ENCODE results near the gene ZFYVE9. TPM values are rescaled to one million over a fixed set of nuclear protein-coding genes. Genes with fewer than 3 reads are reported as not detected.
"Not testable (repeated sequence)": the region's sequence is repeated elsewhere in the genome, so short reads cannot be mapped to it uniquely, and the experiment has no call there.

ZFYVE9 gene
- total RNA-seq, 1 experiment from 2014 or later: 18.0 TPM

DNA sequence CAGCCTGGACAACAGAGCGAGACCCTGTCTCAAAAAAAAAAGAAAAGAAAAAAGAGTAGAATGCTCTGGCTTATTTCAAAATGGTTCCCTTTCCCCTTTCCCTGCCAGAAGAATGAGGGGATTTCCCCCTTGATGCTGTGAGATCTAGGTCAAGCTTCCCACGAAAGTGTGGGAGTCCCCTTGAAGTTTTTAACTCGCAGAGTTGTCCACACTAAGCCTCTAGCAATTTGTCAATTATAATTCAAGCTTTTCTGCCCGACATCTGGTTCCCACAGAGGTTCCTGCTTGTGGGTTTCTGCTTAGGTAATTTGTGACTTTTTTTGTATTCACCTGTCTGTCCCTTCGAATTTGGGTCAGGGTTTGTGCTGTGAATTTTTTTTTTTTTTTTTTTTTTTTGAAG, 62.8 kb downstream of the ZFYVE9 start:
- TF ChIP-seq, protein P1, sequence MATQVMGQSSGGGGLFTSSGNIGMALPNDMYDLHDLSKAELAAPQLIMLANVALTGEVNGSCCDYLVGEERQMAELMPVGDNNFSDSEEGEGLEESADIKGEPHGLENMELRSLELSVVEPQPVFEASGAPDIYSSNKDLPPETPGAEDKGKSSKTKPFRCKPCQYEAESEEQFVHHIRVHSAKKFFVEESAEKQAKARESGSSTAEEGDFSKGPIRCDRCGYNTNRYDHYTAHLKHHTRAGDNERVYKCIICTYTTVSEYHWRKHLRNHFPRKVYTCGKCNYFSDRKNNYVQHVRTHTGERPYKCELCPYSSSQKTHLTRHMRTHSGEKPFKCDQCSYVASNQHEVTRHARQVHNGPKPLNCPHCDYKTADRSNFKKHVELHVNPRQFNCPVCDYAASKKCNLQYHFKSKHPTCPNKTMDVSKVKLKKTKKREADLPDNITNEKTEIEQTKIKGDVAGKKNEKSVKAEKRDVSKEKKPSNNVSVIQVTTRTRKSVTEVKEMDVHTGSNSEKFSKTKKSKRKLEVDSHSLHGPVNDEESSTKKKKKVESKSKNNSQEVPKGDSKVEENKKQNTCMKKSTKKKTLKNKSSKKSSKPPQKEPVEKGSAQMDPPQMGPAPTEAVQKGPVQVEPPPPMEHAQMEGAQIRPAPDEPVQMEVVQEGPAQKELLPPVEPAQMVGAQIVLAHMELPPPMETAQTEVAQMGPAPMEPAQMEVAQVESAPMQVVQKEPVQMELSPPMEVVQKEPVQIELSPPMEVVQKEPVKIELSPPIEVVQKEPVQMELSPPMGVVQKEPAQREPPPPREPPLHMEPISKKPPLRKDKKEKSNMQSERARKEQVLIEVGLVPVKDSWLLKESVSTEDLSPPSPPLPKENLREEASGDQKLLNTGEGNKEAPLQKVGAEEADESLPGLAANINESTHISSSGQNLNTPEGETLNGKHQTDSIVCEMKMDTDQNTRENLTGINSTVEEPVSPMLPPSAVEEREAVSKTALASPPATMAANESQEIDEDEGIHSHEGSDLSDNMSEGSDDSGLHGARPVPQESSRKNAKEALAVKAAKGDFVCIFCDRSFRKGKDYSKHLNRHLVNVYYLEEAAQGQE (IDR thresholded peaks at IDR 0.05; ENCODE audit: insufficient read depth in 1 of 2, low read depth in 2 of 2, low read length in 1 of 2): no peak
- TF ChIP-seq SIN3A (IDR thresholded peaks at IDR 0.05; ENCODE audit: borderline replicate concordance, insufficient read depth, low read depth, low read length) (no peak), POLR2AphosphoS5 (IDR thresholded peaks at IDR 0.05; ENCODE audit: low read depth, low read length) (no peak), TCF7L2 (IDR thresholded peaks at IDR 0.05; ENCODE audit: low read depth, low read length) (no peak)
- TF ChIP-seq, protein P2, sequence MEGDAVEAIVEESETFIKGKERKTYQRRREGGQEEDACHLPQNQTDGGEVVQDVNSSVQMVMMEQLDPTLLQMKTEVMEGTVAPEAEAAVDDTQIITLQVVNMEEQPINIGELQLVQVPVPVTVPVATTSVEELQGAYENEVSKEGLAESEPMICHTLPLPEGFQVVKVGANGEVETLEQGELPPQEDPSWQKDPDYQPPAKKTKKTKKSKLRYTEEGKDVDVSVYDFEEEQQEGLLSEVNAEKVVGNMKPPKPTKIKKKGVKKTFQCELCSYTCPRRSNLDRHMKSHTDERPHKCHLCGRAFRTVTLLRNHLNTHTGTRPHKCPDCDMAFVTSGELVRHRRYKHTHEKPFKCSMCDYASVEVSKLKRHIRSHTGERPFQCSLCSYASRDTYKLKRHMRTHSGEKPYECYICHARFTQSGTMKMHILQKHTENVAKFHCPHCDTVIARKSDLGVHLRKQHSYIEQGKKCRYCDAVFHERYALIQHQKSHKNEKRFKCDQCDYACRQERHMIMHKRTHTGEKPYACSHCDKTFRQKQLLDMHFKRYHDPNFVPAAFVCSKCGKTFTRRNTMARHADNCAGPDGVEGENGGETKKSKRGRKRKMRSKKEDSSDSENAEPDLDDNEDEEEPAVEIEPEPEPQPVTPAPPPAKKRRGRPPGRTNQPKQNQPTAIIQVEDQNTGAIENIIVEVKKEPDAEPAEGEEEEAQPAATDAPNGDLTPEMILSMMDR (IDR thresholded peaks at IDR 0.05): no peak
- in situ Hi-C loops (cut with HindIII; ENCODE audit: low pct_unique_long_range_greater_than_20kb, low sequenced_read_pairs): no loop called here
- ChIA-PET CTCF (no interaction called here), POLR2A (interaction anchor here (0.7 kb wide), 1 partner anchor 360 kb away, joined by 3 read pairs; no protein-coding TSS in a partner anchor)
- intact Hi-C loops (cut with micrococcal nuclease; ENCODE audit: unreplicated experiment): no loop called here
- no peaks in the 10 kb centered on the region for H3K4me1 ChIP-seq (ENCODE audit: control insufficient read depth, insufficient read depth, low read length)
- BruUV-seq (replicated peaks): no TSS peak
- no peaks in the 10 kb centered on the region for H3K36me3 ChIP-seq (ENCODE audit: control insufficient read depth, insufficient read depth, low read length)
- DNase-seq (ENCODE audit: low read depth, low spot score) (no peak), ATAC-seq (no peak)
- H3K9me3 ChIP-seq (ENCODE audit: control insufficient read depth, insufficient read depth, low read depth, low read length): no peaks in the 10 kb centered on the region
- no peaks in the 10 kb centered on the region for H3K27me3 ChIP-seq (ENCODE audit: control insufficient read depth, insufficient read depth, low read length)
- no peak overlapping the region for H3K27ac ChIP-seq (ENCODE audit: low read length)
- no peak overlapping the region for H3K4me3 ChIP-seq (ENCODE audit: low read depth in 2 of 2, low read length in 2 of 2)

GRCh38 chr1:52206686-52207085, 64.8 kb downstream of the ZFYVE9 start:
- ATAC-seq; in situ Hi-C loops (cut with HindIII; ENCODE audit: low pct_unique_long_range_greater_than_20kb, low sequenced_read_pairs); CTCF ChIA-PET; intact Hi-C loops (cut with micrococcal nuclease; ENCODE audit: unreplicated experiment); H3K9me3 ChIP-seq (ENCODE audit: control insufficient read depth, insufficient read depth, low read depth, low read length); H3K27me3 ChIP-seq (ENCODE audit: control insufficient read depth, insufficient read depth, low read length); H3K27ac ChIP-seq (ENCODE audit: low read length); POLR2A ChIA-PET; BruUV-seq (replicated peaks); H3K4me3 ChIP-seq (ENCODE audit: low read depth in 2 of 2, low read length in 2 of 2); H3K36me3 ChIP-seq (ENCODE audit: control insufficient read depth, insufficient read depth, low read length); DNase-seq (ENCODE audit: low read depth, low spot score); H3K4me1 ChIP-seq (ENCODE audit: control insufficient read depth, insufficient read depth, low read length): not testable (repeated sequence)

- in situ Hi-C loops (cut with HindIII; ENCODE audit: low pct_unique_long_range_greater_than_20kb, low sequenced_read_pairs) (no loop called here), intact Hi-C loops (cut with micrococcal nuclease; ENCODE audit: unreplicated experiment) (no loop called here)
- no peak overlapping the region for H3K27ac ChIP-seq (ENCODE audit: low read length)
- H3K4me1 ChIP-seq (ENCODE audit: control insufficient read depth, insufficient read depth, low read length): no peaks in the 10 kb centered on the region
- DNase-seq (ENCODE audit: low read depth, low spot score) (no peak), ATAC-seq (no peak)
- ChIA-PET CTCF (no interaction called here), POLR2A (no interaction called here)
- TF ChIP-seq TCF7L2 (IDR thresholded peaks at IDR 0.05; ENCODE audit: low read depth, low read length): no peak
- TF ChIP-seq, protein P1 (IDR thresholded peaks at IDR 0.05; ENCODE audit: insufficient read depth in 1 of 2, low read depth in 2 of 2, low read length in 1 of 2): no peak
- no peak for TF ChIP-seq POLR2AphosphoS5 (IDR thresholded peaks at IDR 0.05; ENCODE audit: low read depth, low read length)
- TF ChIP-seq, protein P2 (IDR thresholded peaks at IDR 0.05): no peak
- TF ChIP-seq SIN3A (IDR thresholded peaks at IDR 0.05; ENCODE audit: borderline replicate concordance, insufficient read depth, low read depth, low read length): no peak
- no peaks in the 10 kb centered on the region for H3K27me3 ChIP-seq (ENCODE audit: control insufficient read depth, insufficient read depth, low read length)
- BruUV-seq (replicated peaks): no TSS peak
- no peaks in the 10 kb centered on the region for H3K36me3 ChIP-seq (ENCODE audit: control insufficient read depth, insufficient read depth, low read length)
- no peak overlapping the region for H3K4me3 ChIP-seq (ENCODE audit: low read depth in 2 of 2, low read length in 2 of 2)
- no peaks in the 10 kb centered on the region for H3K9me3 ChIP-seq (ENCODE audit: control insufficient read depth, insufficient read depth, low read depth, low read length)
These were observed 67.5 kb downstream of the ZFYVE9 start for GRCh38 chr1:52209429-52209828.
